A673 (cell line): Measurements from ENCODE around the gene MED15.

ENCODE experiments used
- EZH2 ChIP-seq: fragments of 200-600 bp; sonication (generic); IDR thresholded peaks from 2 replicates; pipeline ENCODE4 v1.6.1; 2017; ENCODE audit warnings: borderline replicate concordance, low read depth, mild to moderate bottlenecking, mixed read lengths, antibody characterized with exemption, low read length; ENCODE audit not compliant: poor library complexity, severe bottlenecking
- TF ChIP-seq, protein P1 (sequence below): fragments of 300-800, 200-600 bp; sonication (generic); conservative IDR thresholded peaks from 2 replicates; pipeline ENCODE4 v1.5.1; 2017; ENCODE audit warnings: low read depth, mild to moderate bottlenecking, antibody characterized with exemption, low read length, moderate library complexity, mixed read lengths

DNA sequence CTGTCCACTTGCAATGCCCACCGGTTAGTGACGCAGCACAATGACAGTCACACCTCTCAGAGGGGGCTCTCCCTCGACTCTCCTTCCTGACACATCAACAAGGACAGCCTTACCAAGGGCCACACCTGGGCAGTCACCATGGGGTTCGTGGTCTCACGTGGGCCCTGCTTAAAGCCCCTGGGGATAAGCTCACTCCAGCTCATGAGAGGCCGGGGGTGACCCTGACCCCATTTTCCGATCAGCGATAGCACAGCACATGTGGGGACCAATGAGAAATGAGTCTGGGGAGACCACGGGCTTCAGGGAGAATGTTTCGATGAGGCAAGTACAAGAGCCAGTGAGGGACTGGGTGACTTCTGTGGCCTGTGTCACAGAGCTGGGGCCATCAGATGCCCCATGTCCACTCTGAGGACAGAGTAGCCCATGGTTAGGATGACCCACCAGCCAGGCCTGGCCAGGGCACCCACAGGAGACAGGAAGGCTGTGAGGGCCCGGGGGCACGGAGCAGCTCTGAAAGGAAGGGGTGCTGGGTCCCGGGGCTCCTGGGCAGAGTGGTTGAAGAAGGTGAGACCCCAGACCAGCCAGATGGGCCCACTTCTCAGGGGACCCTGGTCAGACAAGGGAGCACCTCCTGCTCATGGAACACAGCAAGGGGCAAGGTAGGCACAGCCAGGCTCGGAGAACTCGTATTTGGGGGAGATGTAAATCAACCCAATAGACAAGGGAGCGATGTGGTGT, 128.8 kb downstream of the MED15 start:
- no peak for TF ChIP-seq EZH2
- TF ChIP-seq, protein P1, sequence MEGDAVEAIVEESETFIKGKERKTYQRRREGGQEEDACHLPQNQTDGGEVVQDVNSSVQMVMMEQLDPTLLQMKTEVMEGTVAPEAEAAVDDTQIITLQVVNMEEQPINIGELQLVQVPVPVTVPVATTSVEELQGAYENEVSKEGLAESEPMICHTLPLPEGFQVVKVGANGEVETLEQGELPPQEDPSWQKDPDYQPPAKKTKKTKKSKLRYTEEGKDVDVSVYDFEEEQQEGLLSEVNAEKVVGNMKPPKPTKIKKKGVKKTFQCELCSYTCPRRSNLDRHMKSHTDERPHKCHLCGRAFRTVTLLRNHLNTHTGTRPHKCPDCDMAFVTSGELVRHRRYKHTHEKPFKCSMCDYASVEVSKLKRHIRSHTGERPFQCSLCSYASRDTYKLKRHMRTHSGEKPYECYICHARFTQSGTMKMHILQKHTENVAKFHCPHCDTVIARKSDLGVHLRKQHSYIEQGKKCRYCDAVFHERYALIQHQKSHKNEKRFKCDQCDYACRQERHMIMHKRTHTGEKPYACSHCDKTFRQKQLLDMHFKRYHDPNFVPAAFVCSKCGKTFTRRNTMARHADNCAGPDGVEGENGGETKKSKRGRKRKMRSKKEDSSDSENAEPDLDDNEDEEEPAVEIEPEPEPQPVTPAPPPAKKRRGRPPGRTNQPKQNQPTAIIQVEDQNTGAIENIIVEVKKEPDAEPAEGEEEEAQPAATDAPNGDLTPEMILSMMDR = no peak
